ENCODE data around the gene MAN1C1.

GRCh38 chr1:25821630-25822091, 205.1 kb downstream of the MAN1C1 start:
- TF ChIP-seq USF1 (CRISPR knock-in tag; IDR thresholded peaks at IDR 0.05), result no peak
- TF ChIP-seq SP1 (CRISPR knock-in tag; conservative IDR thresholded peaks at IDR 0.05), result no peak
- no peak for TF ChIP-seq CTCF (IDR thresholded peaks at IDR 0.05)

Measured in WTC11 (cell line).